Kidney (tissue), 14 donors: Measurements from ENCODE around the gene PLEKHH2. TPM values are rescaled to one million over a fixed set of nuclear protein-coding genes. Genes with fewer than 3 reads are reported as not detected.

ENCODE experiments used
- DNase-seq, 5 donors: peaks; one replicate each; pipeline ENCODE4 v3.0.0-alpha.2; 2013 to 2020
- FAIRE-seq: peaks from 2 replicates; lab custom pipeline; 2012; peaks lifted over from hg19 to GRCh38; lab: Jason Lieb, UNC
- H3K27ac ChIP-seq, 2 donors: one replicate each; pipeline ENCODE4 v1.7.0; 2013; ENCODE audit warnings: low read depth in 2 of 2, low read length in 2 of 2, inconsistent platforms in 1 of 2
- H3K27me3 ChIP-seq: one replicate; pipeline ENCODE4 v1.7.1; 2013; ENCODE audit warnings: low read length, inconsistent platforms; ENCODE audit not compliant: control insufficient read depth, insufficient read depth
- H3K36me3 ChIP-seq, 3 donors: one replicate each; pipeline versions ENCODE4 v1.7.0 to v1.7.1; 2013; ENCODE audit warnings: low read length in 3 of 3, control low read depth in 1 of 3, inconsistent platforms in 1 of 3; ENCODE audit not compliant: insufficient read depth in 3 of 3, control insufficient read depth in 2 of 3
- H3K4me1 ChIP-seq, 3 donors: one replicate each; pipeline versions ENCODE4 v1.7.0 to v1.7.1; 2013; ENCODE audit warnings: low read length in 3 of 3, inconsistent platforms in 1 of 3, low read depth in 1 of 3; ENCODE audit not compliant: control insufficient read depth in 2 of 3, insufficient read depth in 2 of 3
- H3K4me3 ChIP-seq, 3 donors: one replicate each; pipeline versions ENCODE4 v1.7.0 to v1.8.1; 2013; ENCODE audit warnings: low read length in 3 of 3, control low read depth in 1 of 3, inconsistent platforms in 1 of 3
- H3K9ac ChIP-seq, 3 donors: one replicate each; pipeline versions ENCODE4 v1.7.0 to v1.7.1; 2013; ENCODE audit warnings: low read length in 3 of 3, control low read depth in 1 of 3, inconsistent platforms in 1 of 3
- H3K9me3 ChIP-seq, 3 donors: one replicate each; pipeline versions ENCODE4 v1.7.0 to v1.7.1; 2013; ENCODE audit warnings: low read length in 3 of 3, control low read depth in 1 of 3, inconsistent platforms in 1 of 3; ENCODE audit not compliant: control insufficient read depth in 2 of 3, insufficient read depth in 1 of 3
- intact Hi-C: fragments of 100-400 bp; cut with DNase I; formaldehyde crosslinking; loops from one replicate; pipeline ENCODE4 v1.11.1; 2022
- polyA plus RNA-seq: library from polyadenylated mRNA; stranded (reverse); fragments of 350-450 nt; fragmentation: Illumina TruSeq; extraction: RNeasy Lipid Tissue Mini Kit (QIAGEN cat#74804); gene quantifications from one replicate; pipeline ENCODE4 v1.2.3, GENCODE V29; 2014; ENCODE audit warnings: low read depth, low replicate concordance; ENCODE audit not compliant: insufficient read depth
- total RNA-seq: library from RNA; stranded (reverse); fragmentation: NEBNext Ultra II Directional; extraction: Animal tissue kit (Norgen Biotek cat#: 25700); gene quantifications from one replicate; pipeline ENCODE4 v1.2.1, GENCODE V29; 2021
- TF ChIP-seq, protein P1 (sequence below): IDR thresholded peaks from 3 replicates; pipeline ENCODE4 v1.5.1; 2012; ENCODE audit warnings: mild to moderate bottlenecking, moderate library complexity, borderline replicate concordance; ENCODE audit not compliant: insufficient read depth; ENCODE audit errors: extremely low read depth
- donor health status: control.
- donor health status: control.
- donor health status: control.
- donor health status: control.
- donor health status: control.
- donor health status: DM: yes; HTN: yes; CAD: no.
- donor health status: Normal renal cell carcinoma (clear cell type).

Gene PLEKHH2
- total and polyA plus RNA-seq, 2 donors from 2014 or later = 4.3 to 25.0 TPM

DNA sequence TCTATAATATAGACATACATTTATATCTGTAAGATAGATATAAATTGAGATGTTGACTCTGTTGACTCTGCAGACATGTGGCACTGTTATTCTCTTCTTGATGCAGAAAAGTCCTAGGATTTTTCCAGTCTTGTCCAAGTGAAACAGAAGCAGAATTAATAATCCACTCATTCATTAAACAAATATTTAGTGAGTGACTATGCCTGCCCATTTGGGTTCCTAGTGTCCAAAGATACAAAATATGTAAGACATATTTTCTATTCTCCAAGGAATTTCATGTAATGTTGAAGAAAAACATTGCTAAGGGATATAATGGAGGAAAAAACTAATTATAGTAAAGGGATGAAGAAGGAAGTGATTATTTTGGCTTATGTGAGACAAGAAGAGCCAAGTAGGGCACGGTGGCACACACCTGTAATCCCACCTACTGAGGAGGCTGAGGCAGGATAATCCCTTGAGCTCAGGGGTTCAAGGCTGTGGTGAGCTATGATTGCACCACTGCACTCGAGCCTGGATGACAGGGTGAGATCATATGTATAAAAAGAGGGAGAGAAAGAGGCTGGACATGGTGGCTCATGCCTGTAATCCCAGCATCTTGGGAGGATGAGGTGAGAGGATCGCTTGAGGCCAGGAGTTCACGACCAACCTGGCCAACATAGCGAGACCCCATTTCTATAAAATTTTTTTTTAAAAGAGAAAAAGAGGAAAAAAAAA, 19.9 kb upstream of the PLEKHH2 start:
- Histone ChIP-seq H3K9me3 (no peaks in the 10 kb centered on the region), H3K36me3 (no peaks in the 10 kb centered on the region), H3K4me1 (peaks cover 0 to 3% (median 0%) of the 10 kb centered on the region in 3 donors), H3K9ac (no peak overlapping the region), H3K27ac (no peak overlapping the region), H3K4me3 (no peak overlapping the region), H3K27me3 (no peaks in the 10 kb centered on the region)
- DNase-seq (no peak), FAIRE-seq (no peak)
- intact Hi-C loops = no loop called here
- TF ChIP-seq, protein P1, sequence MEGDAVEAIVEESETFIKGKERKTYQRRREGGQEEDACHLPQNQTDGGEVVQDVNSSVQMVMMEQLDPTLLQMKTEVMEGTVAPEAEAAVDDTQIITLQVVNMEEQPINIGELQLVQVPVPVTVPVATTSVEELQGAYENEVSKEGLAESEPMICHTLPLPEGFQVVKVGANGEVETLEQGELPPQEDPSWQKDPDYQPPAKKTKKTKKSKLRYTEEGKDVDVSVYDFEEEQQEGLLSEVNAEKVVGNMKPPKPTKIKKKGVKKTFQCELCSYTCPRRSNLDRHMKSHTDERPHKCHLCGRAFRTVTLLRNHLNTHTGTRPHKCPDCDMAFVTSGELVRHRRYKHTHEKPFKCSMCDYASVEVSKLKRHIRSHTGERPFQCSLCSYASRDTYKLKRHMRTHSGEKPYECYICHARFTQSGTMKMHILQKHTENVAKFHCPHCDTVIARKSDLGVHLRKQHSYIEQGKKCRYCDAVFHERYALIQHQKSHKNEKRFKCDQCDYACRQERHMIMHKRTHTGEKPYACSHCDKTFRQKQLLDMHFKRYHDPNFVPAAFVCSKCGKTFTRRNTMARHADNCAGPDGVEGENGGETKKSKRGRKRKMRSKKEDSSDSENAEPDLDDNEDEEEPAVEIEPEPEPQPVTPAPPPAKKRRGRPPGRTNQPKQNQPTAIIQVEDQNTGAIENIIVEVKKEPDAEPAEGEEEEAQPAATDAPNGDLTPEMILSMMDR = no peak

DNA sequence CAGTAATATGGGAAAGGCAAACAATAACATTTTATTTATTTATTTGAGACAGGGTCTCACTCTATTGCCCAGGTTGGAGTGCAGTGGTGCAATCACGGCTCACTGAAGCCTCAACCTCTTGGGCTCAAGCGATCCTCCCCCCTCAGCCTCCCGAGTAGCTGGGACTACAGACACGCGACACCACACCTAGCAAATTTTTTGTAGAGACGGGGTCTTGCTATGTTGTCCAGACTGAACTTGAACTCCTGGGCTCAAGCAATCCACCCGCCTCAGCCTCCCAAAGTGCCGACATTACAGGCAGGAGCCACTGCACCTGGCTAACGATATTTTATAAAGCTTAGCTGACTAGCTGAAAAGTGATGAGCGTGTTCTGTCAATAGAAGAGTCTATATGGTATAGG, 17.5 kb upstream of the PLEKHH2 start:
- DNase-seq = no peak
- H3K36me3 ChIP-seq = no peaks in the 10 kb centered on the region
- TF ChIP-seq, protein P1 = no peak
- FAIRE-seq = no peak
- no peak overlapping the region for H3K9ac ChIP-seq
- intact Hi-C loops = no loop called here
- H3K9me3 ChIP-seq = no peaks in the 10 kb centered on the region
- no peaks in the 10 kb centered on the region for H3K4me1 ChIP-seq
- H3K4me3 ChIP-seq = no peak overlapping the region
- H3K27me3 ChIP-seq = no peaks in the 10 kb centered on the region
- no peak overlapping the region for H3K27ac ChIP-seq

DNA sequence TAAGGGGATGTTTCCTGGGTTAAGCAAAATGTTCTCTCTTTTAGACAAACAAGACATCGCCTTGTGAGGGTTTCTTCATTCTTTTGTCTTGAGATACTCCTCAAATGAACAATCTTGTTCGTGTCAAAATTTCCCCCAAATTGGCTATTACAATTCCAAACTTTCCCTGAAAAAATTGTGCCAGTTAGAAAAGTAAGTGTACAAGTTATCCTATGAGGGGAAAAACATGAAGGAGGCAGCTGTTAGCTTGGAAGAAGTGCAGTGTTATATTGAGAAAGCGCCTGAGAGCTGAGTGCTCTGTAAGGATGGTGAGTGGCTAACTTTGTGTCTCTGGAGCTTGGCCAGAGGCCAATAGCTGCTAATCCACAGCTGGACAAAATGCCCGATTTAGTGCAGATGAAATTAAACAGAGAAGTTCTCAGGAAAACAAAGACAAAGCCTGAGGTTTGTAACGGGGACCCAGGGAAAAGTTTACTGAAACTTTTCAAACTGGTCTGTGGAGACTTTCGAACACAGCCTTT, 14.1 kb upstream of the PLEKHH2 start:
- intact Hi-C loops = no loop called here
- H3K36me3 ChIP-seq = no peaks in the 10 kb centered on the region
- H3K9me3 ChIP-seq = peaks cover 0 to 3% (median 0%) of the 10 kb centered on the region in 3 donors
- no peak overlapping the region for H3K27ac ChIP-seq
- TF ChIP-seq, protein P1 = no peak
- FAIRE-seq (no peak), DNase-seq (peak in 2 of 5 donors; percentile 30 to 71)
- no peak overlapping the region for H3K9ac ChIP-seq
- H3K4me3 ChIP-seq = no peak overlapping the region
- no peaks in the 10 kb centered on the region for H3K27me3 ChIP-seq
- no peaks in the 10 kb centered on the region for H3K4me1 ChIP-seq
